Right lobe of liver (tissue), 6 donors: ENCODE results near the gene EPHB6. TPM values are rescaled to one million over a fixed set of nuclear protein-coding genes. Genes with fewer than 3 reads are reported as not detected.

Experiments used
- ATAC-seq, 4 donors: fragments of 200-7000 bp; cut with Tn5 transposase; one replicate each; pipeline ENCODE4 v1.9.1; 2020; ENCODE audit warnings: mild to moderate bottlenecking in 4 of 4, moderate library complexity in 4 of 4
- DNase-seq, 3 donors: peaks; one replicate each; pipeline ENCODE4 v3.0.0-alpha.2; 2020
- H3K27ac ChIP-seq, 3 donors: fragments of 200-600 bp; one replicate each; pipeline ENCODE4 v1.8.0; 2022
- H3K27me3 ChIP-seq, 2 donors: fragments of 200-600 bp; one replicate each; pipeline ENCODE4 v1.8.0; 2022
- H3K36me3 ChIP-seq, 4 donors: fragments of 200-600 bp; sonication (generic) in 1 of 4; one replicate each; pipeline versions ENCODE4 v1.5.1 to v1.8.0; 2017 to 2022; ENCODE audit warnings: control low read depth in 1 of 4
- H3K4me1 ChIP-seq, 4 donors: fragments of 200-600 bp; sonication (generic) in 1 of 4; one replicate each; pipeline versions ENCODE4 v1.5.1 to v1.8.0; 2017 to 2022; ENCODE audit warnings: control low read depth in 1 of 4
- H3K4me3 ChIP-seq, 3 donors: fragments of 200-600 bp; one replicate each; pipeline ENCODE4 v1.8.0; 2022
- H3K9me3 ChIP-seq, 4 donors: fragments of 200-600 bp; sonication (generic) in 1 of 4; one replicate each; pipeline versions ENCODE4 v1.5.1 to v1.8.0; 2017 to 2022; ENCODE audit warnings: control low read depth in 1 of 4
- POLR2A ChIP-seq: fragments of 450-650 bp; IDR thresholded peaks from one replicate; pipeline ENCODE4 v1.6.1; 2017; ENCODE audit warnings: antibody characterized with exemption, mild to moderate bottlenecking
- WGBS: methylation state at CpG from one replicate; pipeline ENCODE4 v1.1.6; 2018; ENCODE audit warnings: low coverage, low lambda C conversion rate; ENCODE audit not compliant: insufficient coverage; ENCODE audit errors: missing lambda C conversion rate; 5-methylcytosine and 5-hydroxymethylcytosine counted together
- intact Hi-C, 2 donors: fragments of 100-400 bp; cut with DNase I; formaldehyde crosslinking; loops; one replicate each; pipeline versions ENCODE4 v1.11.2 to v1.14.1; 2022
- total RNA-seq, 6 experiments: library from RNA; depleted of rRNA in 2 of 6; stranded (reverse); fragments of >200 nt in 2 of 6; fragmentation: NEBNext Ultra II Directional in 3 of 6; extraction: Animal tissue kit (Norgen Biotek cat#: 25700) in 3 of 6; gene quantifications; one replicate each; pipeline versions ENCODE4 v1.1.0 to v1.2.4, GENCODE V29; 2016 to 2023
- TF ChIP-seq, protein P1 (sequence below), 4 donors: fragments of 200-600 bp in 3 of 4; fragments of 450-650 bp in 1 of 4; IDR thresholded peaks; one replicate each; pipeline versions ENCODE4 v1.5.1 to v1.8.0; 2016 to 2022; ENCODE audit warnings: antibody characterized with exemption in 4 of 4, mild to moderate bottlenecking in 2 of 4
- donor health status: DM: no; HTN: yes; CAD: no.
- donor health status: DM: no; HTN: no; CAD: no.
- donor health status: DM: no; HTN: no; CAD: no.
- donor health status: DM: no; HTN: yes; CAD: no.
- donor health status: DM: no; HTN: yes; CAD: no.

EPHB6 gene
- total RNA-seq, 6 experiments from 2014 or later: 1.5 to 6.1 (median 3.2) TPM

DNA sequence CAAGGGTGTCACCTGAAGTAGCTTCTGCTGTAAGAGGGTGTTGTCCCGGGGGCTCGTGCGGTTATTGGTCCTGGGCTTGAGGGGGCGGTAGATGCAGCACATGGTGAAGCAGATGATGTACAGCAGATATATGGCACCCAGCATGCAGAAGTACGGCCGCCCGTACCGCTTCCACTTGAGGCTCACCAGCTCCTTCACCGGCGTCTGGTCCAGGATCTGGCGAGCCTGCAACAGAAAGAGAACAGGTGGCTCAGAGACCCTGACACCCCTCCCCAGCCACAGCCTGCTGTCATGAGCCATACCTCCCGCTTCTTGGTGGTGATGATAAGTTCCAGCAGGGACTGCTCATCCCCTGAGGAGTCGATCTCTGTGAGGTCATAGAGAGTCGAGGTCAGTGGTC, 20.6 kb downstream of the EPHB6 start:
- H3K4me1 ChIP-seq: no peaks in the 10 kb centered on the region
- H3K27me3 ChIP-seq: no peaks in the 10 kb centered on the region
- ATAC-seq (no peak), DNase-seq (no peak)
- no peaks in the 10 kb centered on the region for H3K36me3 ChIP-seq
- TF ChIP-seq, protein P1, sequence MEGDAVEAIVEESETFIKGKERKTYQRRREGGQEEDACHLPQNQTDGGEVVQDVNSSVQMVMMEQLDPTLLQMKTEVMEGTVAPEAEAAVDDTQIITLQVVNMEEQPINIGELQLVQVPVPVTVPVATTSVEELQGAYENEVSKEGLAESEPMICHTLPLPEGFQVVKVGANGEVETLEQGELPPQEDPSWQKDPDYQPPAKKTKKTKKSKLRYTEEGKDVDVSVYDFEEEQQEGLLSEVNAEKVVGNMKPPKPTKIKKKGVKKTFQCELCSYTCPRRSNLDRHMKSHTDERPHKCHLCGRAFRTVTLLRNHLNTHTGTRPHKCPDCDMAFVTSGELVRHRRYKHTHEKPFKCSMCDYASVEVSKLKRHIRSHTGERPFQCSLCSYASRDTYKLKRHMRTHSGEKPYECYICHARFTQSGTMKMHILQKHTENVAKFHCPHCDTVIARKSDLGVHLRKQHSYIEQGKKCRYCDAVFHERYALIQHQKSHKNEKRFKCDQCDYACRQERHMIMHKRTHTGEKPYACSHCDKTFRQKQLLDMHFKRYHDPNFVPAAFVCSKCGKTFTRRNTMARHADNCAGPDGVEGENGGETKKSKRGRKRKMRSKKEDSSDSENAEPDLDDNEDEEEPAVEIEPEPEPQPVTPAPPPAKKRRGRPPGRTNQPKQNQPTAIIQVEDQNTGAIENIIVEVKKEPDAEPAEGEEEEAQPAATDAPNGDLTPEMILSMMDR (IDR thresholded peaks at IDR 0.05): no peak
- no peak for TF ChIP-seq POLR2A
- no CpG with 5 or more reads among the region's 14 CpGs for WGBS
- H3K9me3 ChIP-seq: no peaks in the 10 kb centered on the region
- intact Hi-C loops: loop anchor here (10.0 kb wide), 1 partner anchor 129 kb away; no protein-coding TSS in a partner anchor
- H3K27ac ChIP-seq: no peak overlapping the region
- no peak overlapping the region for H3K4me3 ChIP-seq

DNA sequence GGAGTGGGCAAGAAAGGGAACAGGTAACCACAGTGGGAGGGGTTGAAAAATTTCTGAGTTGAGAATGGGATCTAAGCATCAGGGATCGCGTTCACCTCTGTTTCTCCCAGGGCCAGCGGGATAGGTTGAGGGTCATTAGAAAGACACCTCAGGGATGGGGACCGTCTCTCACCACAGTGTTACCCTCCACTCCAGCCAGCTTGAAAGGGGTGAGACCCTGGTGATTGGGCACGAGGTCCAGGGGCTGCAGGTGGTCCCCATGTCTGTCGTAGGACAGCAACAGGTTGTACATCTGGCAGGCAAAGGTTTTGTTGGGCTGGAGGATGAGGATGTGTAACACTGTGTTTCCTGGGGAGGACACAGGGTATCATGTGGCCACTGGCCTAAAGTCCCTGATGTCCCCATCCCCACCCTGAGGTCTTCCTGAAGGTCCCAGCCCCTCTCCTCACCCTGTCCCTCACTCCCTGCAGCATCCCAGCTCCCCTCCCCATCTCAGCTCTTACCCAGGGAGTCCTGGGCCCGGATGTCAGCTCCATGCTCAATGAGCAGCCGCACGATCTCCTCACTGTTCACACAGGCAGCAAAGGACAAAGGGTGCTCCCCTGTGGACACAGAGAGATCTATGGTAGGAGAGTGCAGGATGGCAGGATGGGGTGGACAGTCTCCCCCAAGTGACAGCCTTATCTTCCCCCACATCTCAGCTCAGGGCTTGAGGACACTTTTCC, 21.5 kb downstream of the EPHB6 start:
- 65% methylated on average over 5 of the region's 9 CpGs for WGBS
- DNase-seq (no peak), ATAC-seq (no peak)
- Histone ChIP-seq H3K27me3 (no peaks in the 10 kb centered on the region), H3K9me3 (no peaks in the 10 kb centered on the region), H3K4me1 (no peaks in the 10 kb centered on the region), H3K4me3 (no peak overlapping the region), H3K36me3 (no peaks in the 10 kb centered on the region), H3K27ac (no peak overlapping the region)
- TF ChIP-seq, protein P1 (IDR thresholded peaks at IDR 0.05): no peak
- intact Hi-C loops: loop anchor here (10.0 kb wide), 1 partner anchor 128 kb away; no protein-coding TSS in a partner anchor

DNA sequence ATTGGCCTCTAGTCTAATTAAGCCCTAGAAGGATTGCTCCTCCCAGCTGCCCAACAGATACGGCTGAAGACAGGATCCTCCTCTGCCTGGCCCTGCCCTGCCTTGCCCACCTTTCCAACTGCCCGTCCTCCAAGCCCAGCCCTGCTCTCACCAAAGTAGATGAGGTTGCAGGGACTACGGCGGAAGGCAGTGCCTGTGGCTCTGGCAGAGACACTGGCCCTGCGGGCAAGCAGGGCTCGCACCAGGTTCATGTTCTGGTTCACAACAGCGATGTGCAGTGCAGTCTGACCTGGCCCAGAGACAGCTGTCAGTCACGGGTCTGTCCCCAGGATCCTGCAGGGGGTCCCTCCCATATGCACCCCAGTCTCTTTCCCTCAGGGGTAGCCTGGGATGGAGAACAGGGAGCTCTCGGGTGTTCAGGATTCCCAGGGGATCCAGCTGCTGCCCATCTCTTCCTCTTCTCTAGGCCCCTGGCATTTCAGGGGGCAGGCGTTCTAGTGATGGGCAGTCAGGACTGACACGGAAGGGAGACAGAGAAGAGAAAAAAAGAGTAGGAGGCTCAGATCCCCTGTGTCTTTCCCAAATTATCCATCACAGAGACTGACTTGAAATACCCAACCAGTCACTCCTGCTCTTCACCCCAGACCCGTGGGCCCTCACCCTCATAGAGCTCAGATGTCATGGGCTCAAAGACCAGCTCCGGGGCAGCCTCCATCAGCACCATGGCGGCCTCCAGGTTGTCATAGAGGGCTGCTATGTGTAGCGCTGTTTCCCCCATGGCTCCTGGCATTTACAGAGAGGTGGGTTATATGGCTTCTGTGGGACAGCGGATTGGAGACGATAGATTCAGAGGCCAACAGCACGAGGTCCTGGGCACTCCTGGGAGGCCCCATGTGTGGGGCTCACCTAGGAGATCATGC, 22.4 kb downstream of the EPHB6 start:
- TF ChIP-seq, protein P1 (IDR thresholded peaks at IDR 0.05): no peak
- no peak for TF ChIP-seq POLR2A
- no peaks in the 10 kb centered on the region for H3K4me1 ChIP-seq
- WGBS: 33% methylated on average over 1 of the region's 18 CpGs
- no peak overlapping the region for H3K4me3 ChIP-seq
- H3K9me3 ChIP-seq: no peaks in the 10 kb centered on the region
- no peak for ATAC-seq
- DNase-seq: peak in 1 of 3 donors; percentile 35
- H3K27me3 ChIP-seq: no peaks in the 10 kb centered on the region
- H3K36me3 ChIP-seq: no peaks in the 10 kb centered on the region
- no peak overlapping the region for H3K27ac ChIP-seq
- intact Hi-C loops: loop anchor here (10.0 kb wide), 1 partner anchor 128 kb away; no protein-coding TSS in a partner anchor

DNA sequence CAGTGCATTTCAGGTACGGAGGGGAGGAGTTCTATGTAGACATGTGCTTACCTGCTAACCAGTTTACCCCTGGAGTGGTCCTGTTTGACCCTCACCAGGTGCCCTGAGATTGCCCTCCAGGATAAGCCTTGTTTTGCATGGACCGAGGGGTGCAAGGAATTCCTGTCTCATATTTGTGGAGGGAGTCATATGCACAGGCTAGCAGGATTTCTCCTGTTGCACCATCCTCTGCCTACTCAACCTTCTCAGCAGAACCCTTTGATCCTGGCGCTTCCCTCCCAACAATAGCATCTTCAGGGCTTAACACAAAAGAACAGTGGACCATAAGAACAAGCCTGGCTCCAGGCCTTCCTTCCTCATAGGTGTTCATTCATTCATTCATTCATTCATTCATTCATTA, 23.4 kb downstream of the EPHB6 start:
- H3K36me3 ChIP-seq: no peaks in the 10 kb centered on the region
- intact Hi-C loops: loop anchor here (10.0 kb wide), 1 partner anchor 126 kb away; no protein-coding TSS in a partner anchor
- no peak overlapping the region for H3K4me3 ChIP-seq

More for the DNA sequence above, 23.4 kb downstream of the EPHB6 start:
- WGBS: 50% methylated on average over 2 of the region's 3 CpGs
- H3K27me3 ChIP-seq: no peaks in the 10 kb centered on the region
- no peaks in the 10 kb centered on the region for H3K4me1 ChIP-seq
- ATAC-seq (no peak), DNase-seq (no peak)
- TF ChIP-seq, protein P1 (IDR thresholded peaks at IDR 0.05): no peak
- no peak overlapping the region for H3K27ac ChIP-seq
- H3K9me3 ChIP-seq: no peaks in the 10 kb centered on the region
